H1 (cell line): ENCODE data around the gene TTC28. TPM values are rescaled to one million over a fixed set of nuclear protein-coding genes. Genes with fewer than 3 reads are reported as not detected.

ENCODE experiments used
- CTCF ChIA-PET: fragments of 300-600 bp; sonication (Branson Sonifier 250); formaldehyde crosslinking; loops from one replicate; lab custom pipeline; 2021; ENCODE audit not compliant: partially characterized antibody; lab: Charles Lee
- POLR2A ChIA-PET: fragments of 300-600 bp; sonication (Branson Sonifier 250); formaldehyde crosslinking; loops from one replicate; lab custom pipeline; 2021; ENCODE audit warnings: inconsistent platforms; ENCODE audit not compliant: partially characterized antibody; lab: Charles Lee
- DNase-seq, 2 experiments: peaks; one replicate each; pipeline versions ENCODE4 v3.0.0 to v3.0.0-alpha.2; 2010 to 2022; ENCODE audit warnings: low spot score in 2 of 2, low read depth in 1 of 2, mixed read lengths in 1 of 2
- FAIRE-seq: peaks from 2 replicates; lab custom pipeline; 2011; peaks lifted over from hg19 to GRCh38; lab: Jason Lieb, UNC
- H2AFZ ChIP-seq: 2 replicates; pipeline ENCODE4 v1.8.1; 2012; ENCODE audit warnings: low read length, inconsistent platforms
- H2AK5ac ChIP-seq: 2 replicates; pipeline ENCODE4 v1.6.1; 2013; ENCODE audit warnings: low read depth, low read length
- H2BK120ac ChIP-seq: replicated peaks from 2 replicates; pipeline ENCODE3; 2013; ENCODE audit warnings: low read depth, low read length, inconsistent platforms
- H2BK12ac ChIP-seq: 2 replicates; pipeline ENCODE4 v1.6.1; 2013; ENCODE audit warnings: low read depth, low read length
- H2BK15ac ChIP-seq: 2 replicates; pipeline ENCODE4 v1.6.1; 2013; ENCODE audit warnings: low read length
- H2BK20ac ChIP-seq: 2 replicates; pipeline ENCODE4 v1.6.1; 2013; ENCODE audit warnings: low read length
- H2BK5ac ChIP-seq: 2 replicates; pipeline ENCODE4 v1.6.1; 2013; ENCODE audit warnings: low read depth, low read length
- H3K14ac ChIP-seq: 2 replicates; pipeline ENCODE4 v1.6.1; 2013; ENCODE audit warnings: inconsistent platforms; ENCODE audit not compliant: insufficient read length
- H3K18ac ChIP-seq: 2 replicates; pipeline ENCODE4 v1.6.1; 2013; ENCODE audit warnings: low read length; ENCODE audit errors: extremely low read depth
- H3K23ac ChIP-seq: 2 replicates; pipeline ENCODE4 v1.6.1; 2013; ENCODE audit warnings: inconsistent platforms; ENCODE audit not compliant: insufficient read length
- H3K23me2 ChIP-seq: 2 replicates; pipeline ENCODE4 v1.6.1; 2013; ENCODE audit warnings: low read depth, low read length
- H3K27ac ChIP-seq: 2 replicates; pipeline ENCODE4 v1.6.1; 2011; ENCODE audit warnings: low read depth, low read length, inconsistent platforms
- H3K27me3 ChIP-seq, 4 experiments: replicated peaks in 1 of 4; 1 replicate in 1 of 4; 2 replicates in 3 of 4; pipeline versions ENCODE4 v1.6.1 to v1.8.1; 2011 to 2013; ENCODE audit warnings: low read length in 3 of 4, mild to moderate bottlenecking in 3 of 4, inconsistent platforms in 2 of 4, mixed read lengths in 2 of 4, moderate library complexity in 1 of 4; ENCODE audit not compliant: control insufficient read depth in 3 of 4, insufficient read depth in 3 of 4; ENCODE audit errors: extremely low read depth in 1 of 4
- H3K36me3 ChIP-seq, 4 experiments: 2 replicates each; pipeline versions ENCODE4 v1.6.1 to v1.8.1; 2011 to 2013; ENCODE audit warnings: mild to moderate bottlenecking in 4 of 4, low read length in 3 of 4, moderate library complexity in 2 of 4, control low read depth in 1 of 4, inconsistent platforms in 1 of 4; ENCODE audit not compliant: insufficient read depth in 4 of 4, control insufficient read depth in 2 of 4
- H3K4ac ChIP-seq: replicated peaks from 2 replicates; pipeline ENCODE3; 2013; ENCODE audit warnings: low read length, low read depth, mixed read lengths, inconsistent platforms; ENCODE audit not compliant: insufficient read length
- H3K4me1 ChIP-seq, 4 experiments: replicated peaks in 1 of 4; 1 replicate in 1 of 4; 2 replicates in 3 of 4; pipeline versions ENCODE4 v1.6.1 to v1.8.1; 2011 to 2013; ENCODE audit warnings: low read length in 3 of 4, inconsistent platforms in 2 of 4, mixed read lengths in 1 of 4; ENCODE audit not compliant: insufficient read depth in 4 of 4, control insufficient read depth in 3 of 4
- H3K4me2 ChIP-seq, 2 experiments: 2 replicates each; pipeline versions ENCODE4 v1.6.1 to v1.8.1; 2011 to 2013; ENCODE audit warnings: low read depth in 2 of 2, low read length in 2 of 2, control low read depth in 1 of 2, inconsistent platforms in 1 of 2, mild to moderate bottlenecking in 1 of 2; ENCODE audit not compliant: insufficient read depth in 1 of 2
- H3K4me3 ChIP-seq, 4 experiments: fragments of 200-600, 300-600 bp in 1 of 4; sonication (generic), shearing (Covaris generic), sonication (Bioruptor Twin) in 1 of 4; 2 replicates each; pipeline versions ENCODE4 v1.5.1 to v1.8.1; 2011 to 2016; ENCODE audit warnings: low read length in 4 of 4, low read depth in 3 of 4, control low read depth in 2 of 4, inconsistent platforms in 2 of 4, mild to moderate bottlenecking in 2 of 4, mixed read lengths in 1 of 4, moderate library complexity in 1 of 4; ENCODE audit not compliant: insufficient read depth in 2 of 4; ENCODE audit errors: extremely low read depth in 1 of 4
- H3K56ac ChIP-seq: replicated peaks from 2 replicates; pipeline ENCODE3; 2013; ENCODE audit warnings: low read depth, mild to moderate bottlenecking, mixed read lengths, low read length, inconsistent platforms; ENCODE audit not compliant: insufficient read length
- H3K79me1 ChIP-seq: 2 replicates; pipeline ENCODE4 v1.6.1; 2013; ENCODE audit warnings: low read depth, low read length, control low read depth
- H3K79me2 ChIP-seq, 2 experiments: 2 replicates each; pipeline versions ENCODE4 v1.6.1 to v1.8.1; 2012 to 2013; ENCODE audit warnings: low read length in 2 of 2, mild to moderate bottlenecking in 2 of 2, inconsistent platforms in 1 of 2; ENCODE audit not compliant: insufficient read depth in 2 of 2, control insufficient read depth in 1 of 2
- H3K9ac ChIP-seq, 4 experiments: replicated peaks in 1 of 4; 1 replicate in 1 of 4; 2 replicates in 3 of 4; pipeline versions ENCODE4 v1.6.1 to v1.8.1; 2011 to 2013; ENCODE audit warnings: low read depth in 3 of 4, low read length in 3 of 4, control low read depth in 2 of 4, mild to moderate bottlenecking in 2 of 4, moderate library complexity in 2 of 4, inconsistent platforms in 1 of 4; ENCODE audit errors: extremely low read depth in 1 of 4
- H3K9me3 ChIP-seq, 2 experiments: 2 replicates each; pipeline versions ENCODE4 v1.6.1 to v1.8.1; 2012 to 2013; ENCODE audit warnings: mild to moderate bottlenecking in 2 of 2, moderate library complexity in 2 of 2, control low read depth in 1 of 2, inconsistent platforms in 1 of 2, low read depth in 1 of 2, low read length in 1 of 2, mixed read lengths in 1 of 2; ENCODE audit not compliant: insufficient read depth in 2 of 2
- H4K20me1 ChIP-seq, 2 experiments: replicated peaks in 1 of 2; 2 replicates each; pipeline versions ENCODE3 to v1.8.1; 2011 to 2013; ENCODE audit warnings: inconsistent platforms in 2 of 2, low read length in 2 of 2, mild to moderate bottlenecking in 1 of 2; ENCODE audit not compliant: insufficient read depth in 2 of 2, control insufficient read depth in 1 of 2
- H4K5ac ChIP-seq: 2 replicates; pipeline ENCODE4 v1.6.1; 2013; ENCODE audit warnings: low read length, low read depth, mixed read lengths, inconsistent platforms; ENCODE audit not compliant: insufficient read length
- H4K8ac ChIP-seq: 2 replicates; pipeline ENCODE4 v1.8.0; 2013; ENCODE audit warnings: mild to moderate bottlenecking, moderate library complexity, low read length, inconsistent platforms; ENCODE audit not compliant: insufficient read depth; ENCODE audit errors: extremely low read depth
- H4K91ac ChIP-seq: replicated peaks from 2 replicates; pipeline ENCODE3; 2013; ENCODE audit warnings: low read length, mixed read lengths, inconsistent platforms; ENCODE audit not compliant: insufficient read length
- ASH2L ChIP-seq: fragments of 200-600, 300-600 bp; sonication (generic); IDR thresholded peaks from one replicate; pipeline ENCODE4 v1.7.1; 2017; ENCODE audit warnings: low read length
- ATF2 ChIP-seq: IDR thresholded peaks from 2 replicates; pipeline ENCODE4 v1.6.1; 2012; ENCODE audit warnings: low read length, inconsistent platforms
- CBX5 ChIP-seq: fragments of 300-800, 300-1000 bp; sonication (generic); IDR thresholded peaks from 2 replicates; pipeline ENCODE4 v1.7.1; 2016; ENCODE audit warnings: antibody characterized with exemption, low read length, low read depth
- CEBPB ChIP-seq: IDR thresholded peaks from 2 replicates; pipeline ENCODE4 v1.6.1; 2012; ENCODE audit warnings: low read depth, low read length
- CREB1 ChIP-seq: IDR thresholded peaks from 2 replicates; pipeline ENCODE4 v1.6.1; 2012; ENCODE audit warnings: inconsistent platforms
- CTBP2 ChIP-seq: IDR thresholded peaks from 2 replicates; pipeline ENCODE4 v1.7.0; 2011; ENCODE audit warnings: borderline replicate concordance, mild to moderate bottlenecking, moderate library complexity, mixed read lengths, low read length; ENCODE audit not compliant: insufficient read depth, insufficient read length
- SIN3A ChIP-seq, 2 experiments: IDR thresholded peaks in 1 of 2; conservative IDR thresholded peaks in 1 of 2; 2 replicates each; pipeline ENCODE4 v1.6.1; 2011 to 2012; ENCODE audit warnings: low read length in 2 of 2, improper control_type of control experiment in 1 of 2, low read depth in 1 of 2, mild to moderate bottlenecking in 1 of 2
- SRF ChIP-seq: IDR thresholded peaks from 2 replicates; pipeline ENCODE4 v1.6.1; 2011; ENCODE audit warnings: mild to moderate bottlenecking, low read depth, low read length, moderate library complexity
- WGBS, 2 experiments: shearing (Covaris generic) in 1 of 2; methylation state at CpG; one replicate each; pipeline versions ENCODE4 v1.1.6 to v1.1.7; 2013 to 2015; ENCODE audit warnings: low lambda C conversion rate in 2 of 2, mixed read lengths in 2 of 2, inconsistent platforms in 1 of 2, low coverage in 1 of 2, missing lambda C conversion rate in 1 of 2; ENCODE audit not compliant: insufficient replicate concordance in 2 of 2, insufficient coverage in 1 of 2, insufficient read length in 1 of 2; ENCODE audit errors: extremely low coverage in 1 of 2, missing lambda C conversion rate in 1 of 2; 5-methylcytosine and 5-hydroxymethylcytosine counted together
- polyA plus RNA-seq, 7 experiments: library from polyadenylated mRNA; depleted of rRNA in 3 of 7; stranded (reverse) in 5 of 7; unstranded in 2 of 7; fragments of >200 nt in 5 of 7; fragments of 200-250 nt in 2 of 7; gene quantifications; 1 replicate in 5 of 7; 2 replicates in 1 of 7; 4 replicates in 1 of 7; pipeline versions ENCODE4 v1.2.1 to v1.2.3, GENCODE V29; 2011 to 2013; ENCODE audit warnings: missing spikeins in 2 of 7, mixed read lengths in 2 of 7
- total RNA-seq: library from RNA; stranded (reverse); fragmentation: NEBNext Ultra II Directional; extraction: Animal tissue kit (Norgen Biotek cat#: 25700); gene quantifications from 2 replicates; pipeline ENCODE4 v1.2.1, GENCODE V29; 2021

Gene TTC28
- total and polyA plus RNA-seq, 2 of the 8 experiments (the other 6 are each of a cell fraction or from before 2014, with no cell fraction given), result 2.6 to 12.6 TPM

- Histone ChIP-seq H3K27ac (no peak overlapping the region), H4K20me1 (no peaks in the 10 kb centered on the region), H3K79me2 (no peaks in the 10 kb centered on the region), H3K23ac (no peak overlapping the region), H2BK20ac (no peak overlapping the region), H2BK5ac (no peak overlapping the region), H3K18ac (no peak overlapping the region), H3K9ac (no peak overlapping the region), H2BK12ac (no peak overlapping the region), H2BK15ac (no peak overlapping the region), H4K5ac (no peak overlapping the region), H3K23me2 (no peaks in the 10 kb centered on the region), H3K36me3 (no peaks in the 10 kb centered on the region), H3K9me3 (peaks cover 0 to 6% of the 10 kb centered on the region in 2 experiments; a peak in 1 of 4 replicates), H3K4me1 (no peaks in the 10 kb centered on the region), H3K79me1 (no peaks in the 10 kb centered on the region), H2AFZ (no peak overlapping the region), H2BK120ac (no peak overlapping the region), H3K27me3 (no peaks in the 10 kb centered on the region), H3K14ac (no peak overlapping the region), H2AK5ac (no peak overlapping the region), H3K4me3 (no peak overlapping the region), H3K4me2 (no peak overlapping the region), H3K4ac (no peak overlapping the region), H4K91ac (no peak overlapping the region), H4K8ac (no peak overlapping the region), H3K56ac (no peak overlapping the region)
- ChIA-PET POLR2A (no interaction called here), CTCF (no interaction called here)
- FAIRE-seq (no peak), DNase-seq (no peak)
- WGBS, 2 experiments, result 87% methylated on average over 3 of the region's 3 CpGs; no CpG with 5 or more reads in 1 of the 2 experiments
- TF ChIP-seq SRF (no peak), SIN3A (conservative IDR thresholded peaks at IDR 0.05 in 1 of 2, IDR thresholded peaks at IDR 0.05 in 1 of 2; ENCODE audit: low read depth in 1 of 2, low read length in 2 of 2) (no peak), ATF2 (no peak), ASH2L (no peak), CEBPB (no peak), CTBP2 (no peak), CBX5 (no peak), CREB1 (no peak)
Measured at GRCh38 chr22:28670756-28671155, 8.9 kb downstream of the TTC28 start.
